Measurements from ENCODE around the gene THOC6. TPM values are rescaled to one million over a fixed set of nuclear protein-coding genes. Genes with fewer than 3 reads are reported as not detected.

THOC6 gene
- total RNA-seq, 1 experiment from 2014 or later, result 64.6 TPM

- DNase-seq (ENCODE audit: low read depth), result no peak
Observed at GRCh38 chr16:3015865-3016521, 7.8 kb upstream of the THOC6 start.

DNA sequence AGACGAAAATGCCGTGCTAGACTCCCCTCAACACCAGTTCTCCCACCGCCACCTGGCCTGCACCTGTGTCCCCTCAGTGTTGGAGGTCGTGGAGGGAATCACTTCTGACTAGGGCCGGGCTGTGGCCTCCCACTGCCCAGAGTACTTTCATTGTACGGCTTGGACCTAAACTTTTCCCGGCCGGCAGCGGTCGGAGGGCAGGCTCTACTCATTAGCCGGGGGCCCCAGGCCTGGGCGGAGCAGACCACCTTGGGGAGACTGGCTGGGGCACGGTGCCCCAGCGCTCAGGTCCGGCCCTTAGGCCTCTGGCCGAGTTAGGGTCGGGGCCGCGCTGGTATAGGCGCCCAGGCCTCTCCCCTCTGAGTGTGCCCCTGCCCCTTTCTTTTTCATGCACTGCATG lies 6.5 kb upstream of the THOC6 start:
- DNase-seq (ENCODE audit: low read depth), result no peak

GRCh38 chr16:3017794-3018506 lies 5.9 kb upstream of the THOC6 start, which contains the start of gene CLDN6:
Gene CLDN6 (minus strand): TSS chr16:3018183. CDS start chr16:3016021, 2,162 bp downstream.
- DNase-seq (ENCODE audit: low read depth), result no peak

DNA sequence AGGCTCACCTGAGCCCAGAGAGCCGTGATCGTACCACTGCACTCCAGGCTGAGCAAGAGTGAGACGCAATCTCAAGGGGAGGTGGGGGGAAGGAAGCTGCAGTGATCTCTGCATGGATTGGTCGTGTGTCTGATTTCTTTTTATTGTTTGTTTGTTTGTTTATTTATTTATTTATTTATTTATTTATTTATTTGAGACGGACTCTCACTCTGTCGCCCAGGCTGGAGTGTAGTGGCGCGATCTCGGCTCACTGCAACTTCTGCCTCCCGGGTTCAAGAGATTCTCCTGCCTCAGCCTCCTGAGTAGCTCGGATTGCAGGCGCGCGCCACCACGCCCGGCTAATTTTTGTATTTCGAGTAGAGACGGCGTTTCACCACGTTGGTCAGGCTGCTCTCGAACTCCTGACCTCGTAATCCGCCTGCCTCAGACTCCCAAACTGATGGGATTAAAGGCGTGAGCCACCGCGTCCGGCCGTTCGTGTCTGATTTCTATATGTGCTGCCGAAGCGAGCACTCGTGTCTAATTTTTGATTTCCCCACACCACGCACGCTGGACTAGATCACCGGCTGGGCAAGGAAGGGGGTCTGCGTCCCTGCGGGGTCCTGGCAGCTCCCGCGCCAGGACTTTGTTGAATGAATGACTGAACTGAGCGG lies 4.1 kb upstream of the THOC6 start:
- DNase-seq (ENCODE audit: low read depth), result peak; percentile 59

GRCh38 chr16:3020247-3020603 lies 3.6 kb upstream of the THOC6 start, which contains the start of gene TNFRSF12A:
Gene TNFRSF12A (plus strand): TSS chr16:3020368. CDS start chr16:3020398, 30 bp downstream.
- no peak for DNase-seq (ENCODE audit: low read depth)

DNA sequence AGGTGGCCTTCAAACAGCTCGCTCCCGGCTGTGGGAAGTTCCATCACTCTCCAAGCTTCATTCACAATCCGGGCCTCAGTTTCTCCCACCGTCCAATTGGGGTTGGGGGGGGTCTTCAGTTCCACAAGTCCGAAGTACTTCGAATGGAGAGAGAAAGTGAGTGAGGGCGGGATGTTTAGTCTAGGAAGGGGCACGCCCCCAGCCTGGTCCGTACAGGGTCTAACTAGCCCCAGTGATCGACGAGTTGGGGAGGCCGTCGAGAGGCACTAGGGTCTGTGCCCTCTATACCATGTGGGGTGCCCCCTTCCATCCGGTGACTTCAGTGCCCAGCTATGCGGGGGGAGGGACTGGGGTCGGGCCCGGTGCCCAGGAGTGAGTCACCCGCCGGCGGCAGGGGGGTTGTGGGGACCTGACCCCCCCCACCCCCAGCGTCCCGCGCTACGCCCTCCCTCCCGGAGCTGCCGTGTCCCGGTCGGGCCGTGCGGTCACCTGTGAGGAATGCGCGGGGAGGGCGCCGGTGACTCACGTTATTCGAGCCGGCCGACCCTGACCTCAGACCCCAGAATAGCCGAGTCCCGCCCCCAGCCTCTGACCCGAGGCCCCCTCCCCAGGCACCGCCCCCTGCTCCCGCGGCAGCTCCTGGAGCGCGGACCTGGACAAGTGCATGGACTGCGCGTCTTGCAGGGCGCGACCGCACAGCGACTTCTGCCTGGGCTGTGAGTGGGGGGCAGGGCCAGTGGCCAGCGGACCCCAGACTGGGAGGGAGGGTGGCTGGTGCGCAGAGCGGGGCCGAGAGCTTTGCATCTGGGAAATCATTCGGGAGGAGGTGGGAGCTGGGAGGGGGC lies 3.0 kb upstream of the THOC6 start:
- DNase-seq (ENCODE audit: low read depth), result peak; percentile 92

DNA sequence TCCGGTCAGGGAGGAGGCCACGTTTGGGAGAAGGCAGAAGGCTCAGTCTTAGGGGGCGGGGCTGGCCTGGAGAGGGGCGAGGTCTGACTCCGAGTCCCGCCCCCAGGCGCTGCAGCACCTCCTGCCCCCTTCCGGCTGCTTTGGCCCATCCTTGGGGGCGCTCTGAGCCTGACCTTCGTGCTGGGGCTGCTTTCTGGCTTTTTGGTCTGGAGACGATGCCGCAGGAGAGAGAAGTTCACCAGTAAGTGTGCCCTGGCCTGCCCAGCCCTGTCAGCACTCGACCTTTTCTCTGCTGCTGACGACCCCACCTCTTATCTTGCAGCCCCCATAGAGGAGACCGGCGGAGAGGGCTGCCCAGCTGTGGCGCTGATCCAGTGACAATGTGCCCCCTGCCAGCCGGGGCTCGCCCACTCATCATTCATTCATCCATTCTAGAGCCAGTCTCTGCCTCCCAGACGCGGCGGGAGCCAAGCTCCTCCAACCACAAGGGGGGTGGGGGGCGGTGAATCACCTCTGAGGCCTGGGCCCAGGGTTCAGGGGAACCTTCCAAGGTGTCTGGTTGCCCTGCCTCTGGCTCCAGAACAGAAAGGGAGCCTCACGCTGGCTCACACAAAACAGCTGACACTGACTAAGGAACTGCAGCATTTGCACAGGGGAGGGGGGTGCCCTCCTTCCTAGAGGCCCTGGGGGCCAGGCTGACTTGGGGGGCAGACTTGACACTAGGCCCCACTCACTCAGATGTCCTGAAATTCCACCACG lies 2.2 kb upstream of the THOC6 start:
- DNase-seq (ENCODE audit: low read depth), result peak; percentile 96

GRCh38 chr16:3022208-3022683 lies 1.6 kb upstream of the THOC6 start:
- DNase-seq (ENCODE audit: low read depth), result peak; percentile 95

DNA sequence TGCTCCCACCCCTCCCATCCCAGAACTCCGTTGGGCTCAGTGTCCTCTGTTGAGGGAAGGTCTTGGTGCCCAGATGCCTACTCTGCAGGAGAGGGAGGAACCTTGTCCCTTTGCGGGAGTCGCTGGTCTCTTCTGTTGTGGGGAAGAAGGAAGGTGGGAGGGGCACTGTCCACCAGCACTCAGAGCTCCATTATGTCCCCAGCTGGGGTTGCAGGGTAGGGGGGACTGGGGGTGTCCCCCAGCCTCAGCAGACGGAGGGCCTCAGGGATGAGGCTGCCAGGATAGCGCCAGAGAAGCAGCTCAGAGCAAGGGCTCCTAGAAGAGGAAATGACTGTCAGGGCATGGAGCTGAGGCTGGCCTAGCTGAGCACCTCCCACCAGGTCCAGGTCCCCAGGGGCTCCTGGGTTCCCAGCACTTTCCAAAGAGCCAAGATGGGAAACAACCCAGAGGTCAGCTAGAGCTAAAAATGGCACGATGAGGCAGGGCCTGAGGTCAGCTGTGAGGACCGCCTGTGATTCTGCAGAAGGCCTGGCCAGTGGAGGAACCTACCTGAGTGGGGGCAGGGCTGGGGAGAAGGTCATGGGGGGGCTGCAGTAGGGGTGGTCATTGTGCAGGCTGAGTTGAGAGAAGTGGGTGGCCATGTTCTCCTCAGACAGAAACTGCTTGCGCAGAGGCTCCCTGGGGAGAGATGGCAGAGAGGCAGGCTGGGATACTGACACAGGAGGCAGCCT lies 986 bp upstream of the THOC6 start:
- DNase-seq (ENCODE audit: low read depth), result peak; percentile 52

- DNase-seq (ENCODE audit: low read depth), result peak; percentile 92
Observed at GRCh38 chr16:3023415-3023668, 493 bp upstream of the THOC6 start.

DNA sequence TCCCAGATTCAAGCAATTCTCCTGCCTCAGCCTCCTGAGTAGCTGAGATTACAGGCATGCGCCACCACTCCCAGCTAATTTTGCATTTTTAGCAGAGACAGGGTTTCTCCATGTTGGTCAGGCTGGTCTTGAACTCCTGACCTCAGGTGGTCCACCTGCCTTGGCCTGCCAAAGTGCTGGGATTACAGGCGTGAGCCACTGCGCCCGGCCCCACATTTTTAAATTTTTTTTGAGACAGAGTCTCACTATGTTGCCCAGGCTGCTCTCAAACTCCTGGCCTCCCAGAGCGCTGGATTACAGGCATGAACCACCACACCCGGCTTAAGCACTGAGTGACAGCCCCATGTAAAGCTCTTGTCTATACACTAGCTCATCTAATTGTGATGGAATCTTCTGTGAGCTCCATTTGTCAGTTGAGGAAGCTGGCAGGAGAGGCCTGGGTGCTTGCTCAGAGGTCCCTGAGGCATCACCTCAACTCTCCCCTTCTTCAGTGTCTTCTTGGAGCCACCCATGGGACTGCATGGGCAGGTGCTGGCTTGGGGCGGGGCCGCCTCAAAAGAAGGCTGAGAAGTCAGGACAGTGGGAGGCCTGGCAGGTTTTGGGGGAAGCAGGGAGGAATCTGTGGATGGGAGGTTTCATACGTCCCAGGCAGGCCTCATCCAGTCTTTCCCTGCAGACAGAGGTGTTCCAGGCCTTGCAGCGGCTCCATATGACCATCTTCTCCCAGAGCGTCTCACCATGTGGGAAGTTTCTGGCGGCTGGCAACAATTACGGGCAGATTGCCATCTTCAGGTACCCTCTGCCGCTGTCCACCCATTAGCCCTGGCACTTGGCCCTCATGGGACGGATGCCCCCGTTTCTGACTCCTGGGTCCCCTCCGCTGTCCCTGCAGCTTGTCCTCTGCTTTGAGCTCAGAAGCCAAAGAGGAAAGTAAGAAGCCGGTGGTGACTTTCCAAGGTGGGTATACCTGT lies 1.5 kb downstream of the THOC6 start:
- DNase-seq (ENCODE audit: low read depth), result no peak

- DNase-seq (ENCODE audit: low read depth), result no peak
Observed at GRCh38 chr16:3026003-3026378, 2.2 kb downstream of the THOC6 start.

GRCh38 chr16:3026609-3027488 lies 3.0 kb downstream of the THOC6 start:
- DNase-seq (ENCODE audit: low read depth), result no peak

DNA sequence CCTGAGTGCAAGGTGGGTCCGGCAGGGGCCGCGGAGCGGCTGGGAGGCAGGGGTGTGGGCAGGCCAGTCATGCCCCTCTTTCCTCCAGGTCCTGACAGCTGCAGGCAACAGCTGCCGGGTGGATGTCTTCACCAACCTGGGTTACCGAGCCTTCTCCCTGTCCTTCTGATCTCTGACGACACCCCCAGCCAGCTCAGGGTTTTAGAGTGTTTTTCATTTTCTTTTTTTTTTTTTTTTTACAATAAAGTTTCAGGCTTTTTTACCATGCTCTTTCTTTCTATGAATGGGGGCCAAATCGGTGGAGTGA lies 3.6 kb downstream of the THOC6 start:
- no peak for DNase-seq (ENCODE audit: low read depth)

GRCh38 chr16:3027983-3028715 lies 4.3 kb downstream of the THOC6 start:
- peak; percentile 19 for DNase-seq (ENCODE audit: low read depth)

GRCh38 chr16:3028716-3029319 lies 5.0 kb downstream of the THOC6 start:
- DNase-seq (ENCODE audit: low read depth), result no peak
